Endodermal cell (in vitro differentiated cells): ENCODE results near the gene SEC16A. TPM values are rescaled to one million over a fixed set of nuclear protein-coding genes. Genes with fewer than 3 reads are reported as not detected.

ENCODE experiments used
- DNase-seq: peaks from one replicate; pipeline ENCODE4 v3.0.0-alpha.2; 2017
- H3K27ac ChIP-seq: 2 replicates; pipeline ENCODE4 v1.5.1; 2013; ENCODE audit warnings: mild to moderate bottlenecking, low read depth, low read length, moderate library complexity
- H3K27me3 ChIP-seq: 2 replicates; pipeline ENCODE4 v1.6.1; 2013; ENCODE audit warnings: mild to moderate bottlenecking, low read length, moderate library complexity; ENCODE audit not compliant: insufficient read depth, control insufficient read depth, poor library complexity, severe bottlenecking
- H3K36me3 ChIP-seq: 2 replicates; pipeline ENCODE4 v1.7.0; 2013; ENCODE audit warnings: mild to moderate bottlenecking, low read length, moderate library complexity; ENCODE audit not compliant: control insufficient read depth, insufficient read depth
- H3K4me1 ChIP-seq: one replicate; pipeline ENCODE4 v1.7.0; 2013; ENCODE audit warnings: low read length; ENCODE audit not compliant: control insufficient read depth, insufficient read depth
- H3K4me3 ChIP-seq: 2 replicates; pipeline ENCODE4 v1.5.1; 2013; ENCODE audit warnings: mild to moderate bottlenecking, low read length, moderate library complexity
- H3K9ac ChIP-seq: 2 replicates; pipeline ENCODE4 v1.6.1; 2013; ENCODE audit warnings: mild to moderate bottlenecking, low read length, moderate library complexity; ENCODE audit not compliant: poor library complexity, severe bottlenecking; ENCODE audit errors: extremely low read depth
- H3K9me3 ChIP-seq: 2 replicates; pipeline ENCODE4 v1.6.1; 2013; ENCODE audit warnings: mild to moderate bottlenecking, low read length, moderate library complexity; ENCODE audit not compliant: control insufficient read depth
- H3K27ac Mint-ChIP-seq: 2 replicates; pipeline ENCODE4 v1.8.0; 2020; ENCODE audit warnings: mixed read lengths
- H3K27me3 Mint-ChIP-seq: 2 replicates; pipeline ENCODE4 v1.8.0; 2021; ENCODE audit warnings: mild to moderate bottlenecking, mixed read lengths; ENCODE audit not compliant: insufficient read depth
- H3K36me3 Mint-ChIP-seq: 2 replicates; pipeline ENCODE4 v1.8.0; 2020; ENCODE audit warnings: low read depth, mixed read lengths
- H3K4me1 Mint-ChIP-seq: 2 replicates; pipeline ENCODE4 v1.8.0; 2020; ENCODE audit warnings: mixed read lengths
- H3K4me3 Mint-ChIP-seq: 2 replicates; pipeline ENCODE4 v1.8.0; 2020; ENCODE audit warnings: mild to moderate bottlenecking, moderate library complexity, mixed read lengths
- H3K9me3 Mint-ChIP-seq: 2 replicates; pipeline ENCODE4 v1.8.0; 2020; ENCODE audit warnings: mild to moderate bottlenecking, mixed read lengths
- CTCF ChIP-seq: fragments of 200-600 bp; sonication (generic); conservative IDR thresholded peaks from 2 replicates; pipeline ENCODE4 v1.5.0; 2021; ENCODE audit warnings: antibody characterized with exemption, mild to moderate bottlenecking
- WGBS, 2 experiments: methylation state at CpG; one replicate each; pipeline versions ENCODE4 v1.1.5 to v1.1.7; 2013; ENCODE audit warnings: missing lambda C conversion rate in 2 of 2, mixed read lengths in 1 of 2; ENCODE audit not compliant: insufficient coverage in 1 of 2, insufficient read length in 1 of 2; 5-methylcytosine and 5-hydroxymethylcytosine counted together
- total RNA-seq, 2 donors: library from RNA; stranded (reverse); fragmentation: NEBNext Ultra II Directional in 1 of 2; extraction: Animal tissue kit (Norgen Biotek cat#: 25700) in 1 of 2; gene quantifications; 2 replicates in 1 of 2; 3 replicates in 1 of 2; pipeline ENCODE4 v1.2.1, GENCODE V29; 2021

SEC16A gene
- total RNA-seq, 2 donors from 2014 or later, result 54.6 to 60.7 TPM

GRCh38 chr9:136463578-136463977 is 19.3 kb downstream of the SEC16A start:
- Histone ChIP-seq H3K27me3 (no peaks in the 10 kb centered on the region), H3K36me3 (peaks cover 84% of the 10 kb centered on the region), H3K4me1 (no peaks in the 10 kb centered on the region), H3K9me3 (no peaks in the 10 kb centered on the region), H3K9ac (no peak overlapping the region), H3K4me3 (no peak overlapping the region), H3K27ac (no peak overlapping the region)
- H3K9me3 Mint-ChIP-seq, result no peaks in the 10 kb centered on the region
- H3K4me3 Mint-ChIP-seq, result no peak overlapping the region
- H3K27ac Mint-ChIP-seq, result no peak overlapping the region
- H3K4me1 Mint-ChIP-seq, result no peaks in the 10 kb centered on the region
- DNase-seq, result no peak
- TF ChIP-seq CTCF, result no peak
- peaks cover 79% of the 10 kb centered on the region for H3K36me3 Mint-ChIP-seq
- 95 to 97% methylated on average over 13 to 14 of the region's 14 CpGs for WGBS, 2 experiments
- no peaks in the 10 kb centered on the region for H3K27me3 Mint-ChIP-seq

GRCh38 chr9:136462664-136463063 is 20.2 kb downstream of the SEC16A start:
- peaks cover 84% of the 10 kb centered on the region for H3K36me3 Mint-ChIP-seq
- no peak overlapping the region for H3K4me3 ChIP-seq
- H3K27ac ChIP-seq, result no peak overlapping the region
- 96% methylated on average over 17 of the region's 17 CpGs for WGBS, 2 experiments
- H3K27ac Mint-ChIP-seq, result no peak overlapping the region
- H3K27me3 ChIP-seq, result no peaks in the 10 kb centered on the region
- H3K9me3 ChIP-seq, result no peaks in the 10 kb centered on the region
- DNase-seq, result no peak
- peaks cover 83% of the 10 kb centered on the region for H3K36me3 ChIP-seq
- H3K27me3 Mint-ChIP-seq, result no peaks in the 10 kb centered on the region
- H3K9ac ChIP-seq, result no peak overlapping the region
- no peak overlapping the region for H3K4me3 Mint-ChIP-seq
- H3K4me1 Mint-ChIP-seq, result no peaks in the 10 kb centered on the region
- no peaks in the 10 kb centered on the region for H3K4me1 ChIP-seq
- H3K9me3 Mint-ChIP-seq, result no peaks in the 10 kb centered on the region
- TF ChIP-seq CTCF, result no peak

GRCh38 chr9:136460772-136461325 is 22.0 kb downstream of the SEC16A start:
- H3K27ac Mint-ChIP-seq, result no peak overlapping the region
- no peaks in the 10 kb centered on the region for H3K9me3 Mint-ChIP-seq
- TF ChIP-seq CTCF, result no peak
- H3K27ac ChIP-seq, result no peak overlapping the region
- no peaks in the 10 kb centered on the region for H3K4me1 ChIP-seq
- H3K36me3 Mint-ChIP-seq, result peaks cover 88% of the 10 kb centered on the region
- no peak overlapping the region for H3K4me3 Mint-ChIP-seq
- H3K9ac ChIP-seq, result no peak overlapping the region
- no peaks in the 10 kb centered on the region for H3K9me3 ChIP-seq
- DNase-seq, result no peak
- no peak overlapping the region for H3K4me3 ChIP-seq
- H3K27me3 ChIP-seq, result no peaks in the 10 kb centered on the region
- no peaks in the 10 kb centered on the region for H3K27me3 Mint-ChIP-seq
- WGBS, 2 experiments, result 95 to 98% methylated on average over 22 to 23 of the region's 23 CpGs
- H3K4me1 Mint-ChIP-seq, result no peaks in the 10 kb centered on the region
- peaks cover 85% of the 10 kb centered on the region for H3K36me3 ChIP-seq
